Lung microvascular endothelial cell (primary cell): Measurements from ENCODE around the gene SEMA4B. TPM values are rescaled to one million over a fixed set of nuclear protein-coding genes. Genes with fewer than 3 reads are reported as not detected.
A peak's percentile ranks its signal among the peaks of the same experiment; 100 is the strongest.

ENCODE experiments used
- DNase-seq, 2 donors: peaks; one replicate each; pipeline versions ENCODE4 v3.0.0 to v3.0.0-alpha.2; 2010; ENCODE audit warnings: low read depth in 2 of 2
- total RNA-seq: library from RNA; depleted of rRNA; stranded (reverse); fragments of >200 nt; gene quantifications from 2 replicates; pipeline ENCODE4 v1.2.1, GENCODE V29; 2014

Gene SEMA4B
- total RNA-seq, 1 donor from 2014 or later: 4.6 TPM

- no peak for DNase-seq
Observed at GRCh38 chr15:90205050-90205848, 4.1 kb downstream of the SEMA4B start.

DNA sequence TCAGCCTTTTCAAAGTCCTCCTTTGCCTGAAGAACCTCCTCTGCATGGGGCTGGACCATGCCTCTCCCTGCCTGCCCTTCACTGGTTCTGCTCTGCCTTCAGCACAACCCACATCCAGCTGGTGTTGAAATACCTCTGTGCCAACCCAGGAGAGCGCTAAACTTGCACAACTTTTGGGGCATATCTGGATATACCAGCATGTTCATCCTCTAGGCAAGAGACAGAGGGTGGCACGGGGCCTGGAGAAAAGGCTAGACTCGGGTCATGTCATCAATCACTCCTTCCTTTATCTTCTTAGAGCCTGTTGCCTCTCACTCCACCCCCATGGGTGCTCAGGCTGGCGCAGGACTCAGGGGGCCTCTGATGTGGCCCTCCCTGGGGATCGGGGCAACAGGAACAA is 4.8 kb downstream of the SEMA4B start:
- no peak for DNase-seq

GRCh38 chr15:90207252-90207651 is 6.1 kb downstream of the SEMA4B start:
- DNase-seq: no peak

DNA sequence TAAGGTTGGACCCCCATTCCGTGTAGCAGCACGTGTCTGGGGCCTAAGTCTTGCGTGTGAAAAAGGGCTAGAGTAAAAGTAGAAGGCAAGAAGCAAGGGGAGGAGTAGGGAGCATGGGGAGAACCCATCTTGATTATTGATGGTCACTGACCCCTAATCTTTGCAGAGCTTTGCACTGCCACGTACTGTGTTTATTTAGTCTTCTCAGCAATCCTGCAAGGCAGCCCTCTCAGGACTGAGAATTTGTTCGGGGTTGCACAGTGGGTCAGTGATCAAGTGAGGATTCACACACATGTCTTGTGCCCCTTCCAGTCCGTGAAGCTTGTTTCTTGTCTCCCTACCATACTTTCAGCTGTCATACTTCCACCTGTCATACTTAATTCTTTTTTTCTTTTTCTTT is 7.2 kb downstream of the SEMA4B start:
- no peak for DNase-seq

- DNase-seq: peak in 1 of 2 donors; percentile 34
Observed at GRCh38 chr15:90209591-90209990, 8.5 kb downstream of the SEMA4B start.

GRCh38 chr15:90210593-90210992 is 9.5 kb downstream of the SEMA4B start:
- DNase-seq: no peak

- no peak for DNase-seq
Observed at GRCh38 chr15:90211009-90211408, 9.9 kb downstream of the SEMA4B start.

DNA sequence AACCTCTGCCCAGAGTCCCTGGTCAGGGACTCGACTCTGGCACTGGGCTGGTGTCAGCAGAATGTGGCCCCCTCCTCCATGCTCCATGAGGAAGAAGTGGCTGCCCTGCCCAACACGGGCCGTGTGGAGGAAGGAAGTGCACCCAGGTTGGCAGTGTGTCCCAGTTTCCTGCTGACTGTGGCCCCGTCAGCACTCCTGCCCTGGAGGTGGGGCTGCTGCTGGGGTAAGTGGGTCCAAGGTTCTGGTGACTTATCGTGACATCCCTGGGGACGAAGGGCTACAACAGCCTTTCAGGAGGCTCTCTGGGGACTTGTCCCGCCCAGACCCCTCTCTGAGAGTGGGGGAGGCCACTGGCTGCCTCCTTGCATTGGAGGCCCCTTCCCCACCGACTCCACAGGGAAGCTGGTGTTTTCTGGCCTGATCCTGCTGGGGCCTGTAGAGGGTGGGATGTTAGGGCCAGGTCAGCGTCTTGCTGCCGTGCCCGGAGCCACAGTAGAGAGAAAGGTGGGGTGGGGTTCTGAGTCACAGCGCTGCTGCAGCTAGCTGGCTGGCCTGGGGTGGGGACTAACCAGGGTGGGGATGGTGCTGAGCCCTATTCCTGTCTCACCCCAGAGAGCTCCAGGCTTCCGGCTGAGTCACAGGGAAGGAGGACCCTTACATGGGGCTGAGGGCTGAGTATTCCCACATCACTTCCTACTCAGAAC is 10.5 kb downstream of the SEMA4B start:
- DNase-seq: peak in 1 of 2 donors; percentile 77

DNA sequence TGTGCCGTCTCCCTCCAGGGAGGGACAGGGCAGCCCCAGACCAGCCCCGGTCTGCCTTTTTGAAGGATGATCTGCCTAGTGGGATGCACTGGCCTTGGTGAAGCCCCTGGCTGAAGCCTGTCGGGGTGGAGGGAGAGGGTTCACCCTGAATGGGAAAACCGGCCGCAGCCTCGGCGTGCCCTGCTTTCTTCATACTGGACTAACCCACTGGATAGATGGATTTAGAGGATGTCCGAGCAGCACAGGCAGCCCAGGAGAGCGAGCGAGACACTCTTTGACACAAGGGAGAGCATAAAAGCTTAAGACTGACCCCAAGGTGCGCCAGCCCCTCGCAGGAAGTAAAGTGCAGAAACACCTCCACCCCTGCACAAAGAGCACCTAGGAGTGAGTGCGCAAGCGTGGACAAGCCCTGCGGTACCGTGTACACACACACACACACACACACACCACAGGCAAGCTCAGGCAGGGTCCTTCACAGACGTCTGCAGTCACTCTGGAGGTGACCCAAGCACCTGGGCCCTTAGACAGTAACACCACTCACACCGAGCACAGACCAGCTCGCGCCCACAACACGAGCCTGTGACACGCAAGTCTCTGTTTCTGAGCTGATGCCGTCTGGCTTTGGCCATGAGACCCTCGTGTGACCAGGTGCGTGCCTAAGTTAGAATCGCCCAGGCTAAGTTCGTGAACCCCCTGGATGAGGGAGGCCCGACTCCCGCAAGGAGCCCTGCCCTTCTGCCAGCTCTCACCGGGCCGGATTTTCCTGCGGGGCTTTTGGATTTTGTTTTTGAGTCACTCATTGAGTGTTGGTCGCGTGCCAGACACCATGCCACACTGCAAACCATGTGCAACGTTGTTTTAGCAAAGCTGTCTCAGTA is 11.3 kb downstream of the SEMA4B start:
- DNase-seq: peak in 1 of 2 donors; percentile 31

- no peak for DNase-seq
Observed at GRCh38 chr15:90213122-90213817, 12.1 kb downstream of the SEMA4B start.

GRCh38 chr15:90213818-90214204 is 12.7 kb downstream of the SEMA4B start:
- DNase-seq: no peak

DNA sequence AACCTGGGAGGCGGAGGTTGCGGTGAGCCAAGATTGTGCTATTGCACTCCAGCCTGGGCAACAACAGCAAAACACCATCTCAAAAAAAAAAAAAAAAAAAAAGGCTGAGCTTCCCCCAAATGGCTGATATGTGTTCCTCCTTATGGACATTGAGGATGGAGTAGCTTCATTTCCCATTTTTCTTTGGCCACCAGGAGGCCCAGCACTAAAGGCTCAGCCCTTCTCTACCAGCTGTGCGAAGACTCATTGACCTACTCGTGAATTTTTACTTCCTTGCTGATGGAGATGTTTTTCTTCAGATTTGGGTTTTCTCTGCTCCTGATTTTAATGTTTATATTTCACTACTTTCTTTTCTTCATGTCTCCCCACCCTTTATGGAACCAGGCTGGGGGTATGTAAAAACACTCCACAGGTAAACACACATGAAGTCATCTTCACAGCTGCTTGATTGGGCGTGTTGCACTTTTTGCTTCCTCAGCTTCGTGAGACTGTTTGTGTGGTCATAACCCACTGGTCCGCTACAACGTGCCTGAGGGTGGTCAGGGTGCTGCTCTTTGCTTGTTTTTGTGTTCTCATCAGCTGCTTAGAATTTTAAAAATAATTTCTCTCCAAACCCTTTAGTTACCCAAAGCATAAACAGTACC is 13.5 kb downstream of the SEMA4B start:
- DNase-seq: peak in 1 of 2 donors; percentile 30

GRCh38 chr15:90217671-90218394 is 16.7 kb downstream of the SEMA4B start:
- no peak for DNase-seq

- peak; percentile 35 to 51 for DNase-seq
Observed at GRCh38 chr15:90219421-90220141, 18.5 kb downstream of the SEMA4B start.

DNA sequence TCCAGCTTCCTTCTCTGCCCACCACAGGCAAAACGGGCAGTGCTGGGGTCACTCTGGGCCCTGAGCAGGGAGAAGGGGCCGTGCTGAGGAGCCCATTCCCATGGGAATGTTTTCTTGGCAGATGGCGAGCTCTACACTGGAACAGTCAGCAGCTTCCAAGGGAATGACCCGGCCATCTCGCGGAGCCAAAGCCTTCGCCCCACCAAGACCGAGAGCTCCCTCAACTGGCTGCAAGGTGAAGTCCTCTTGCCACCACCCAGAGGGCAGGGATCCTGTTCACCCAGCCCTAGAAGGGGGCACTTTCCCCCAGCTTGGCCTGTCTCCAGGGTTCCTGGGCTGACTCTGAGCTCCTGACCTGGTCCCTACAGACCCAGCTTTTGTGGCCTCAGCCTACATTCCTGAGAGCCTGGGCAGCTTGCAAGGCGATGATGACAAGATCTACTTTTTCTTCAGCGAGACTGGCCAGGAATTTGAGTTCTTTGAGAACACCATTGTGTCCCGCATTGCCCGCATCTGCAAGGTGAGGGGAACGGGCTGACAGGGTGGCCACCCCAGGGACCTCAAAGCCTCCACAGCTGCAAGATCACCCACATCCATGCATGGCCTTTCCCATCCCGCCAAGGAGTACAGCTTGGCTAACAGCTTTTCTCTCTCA is 20.2 kb downstream of the SEMA4B start:
- DNase-seq: peak; percentile 82 to 87

DNA sequence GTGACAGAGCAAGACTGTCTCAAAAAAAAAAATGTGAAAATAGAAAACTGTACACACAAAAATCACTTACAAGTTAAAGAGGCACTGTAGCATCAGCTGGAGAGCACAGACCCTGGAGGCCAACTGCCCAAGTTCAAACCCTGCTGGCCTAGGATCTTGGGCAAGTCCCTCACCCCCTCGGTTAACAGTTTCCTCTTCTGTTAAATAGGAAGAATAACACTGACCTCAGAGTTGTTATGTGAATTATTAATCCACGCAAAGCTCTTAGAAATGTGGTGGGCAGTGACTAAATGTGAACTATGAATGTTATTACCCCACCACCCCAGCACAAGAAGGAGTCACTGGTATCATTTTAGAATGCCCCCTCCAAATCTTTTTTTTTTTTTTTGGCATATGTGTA is 21.4 kb downstream of the SEMA4B start:
- no peak for DNase-seq

GRCh38 chr15:90223441-90224165 is 22.5 kb downstream of the SEMA4B start:
- no peak for DNase-seq

- DNase-seq: no peak
Observed at GRCh38 chr15:90225047-90225446, 23.9 kb downstream of the SEMA4B start.
